Endometrial microvascular endothelial cells (primary cell): ENCODE measurements around the gene FUT6. TPM values are rescaled to one million over a fixed set of nuclear protein-coding genes. Genes with fewer than 3 reads are reported as not detected.

Experiments used
- in situ Hi-C: cut with HindIII; loops from 2 replicates; pipeline ENCODE4 v1.10.0; 2017; ENCODE audit warnings: low sequenced_read_pairs, low pct_unique_long_range_greater_than_20kb; ENCODE audit errors: inconsistent ontology term
- total RNA-seq: library from RNA; depleted of rRNA; stranded (reverse); fragments of >200 nt; gene quantifications from one replicate; pipeline ENCODE4 v1.2.3, GENCODE V29; 2015; ENCODE audit errors: inconsistent ontology term

The FUT6 gene
- total RNA-seq, 1 donor from 2014 or later: not detected

GRCh38 chr19:5814123-5814851 lies 25.2 kb downstream of the FUT6 start:
- in situ Hi-C loops: no loop called here

DNA sequence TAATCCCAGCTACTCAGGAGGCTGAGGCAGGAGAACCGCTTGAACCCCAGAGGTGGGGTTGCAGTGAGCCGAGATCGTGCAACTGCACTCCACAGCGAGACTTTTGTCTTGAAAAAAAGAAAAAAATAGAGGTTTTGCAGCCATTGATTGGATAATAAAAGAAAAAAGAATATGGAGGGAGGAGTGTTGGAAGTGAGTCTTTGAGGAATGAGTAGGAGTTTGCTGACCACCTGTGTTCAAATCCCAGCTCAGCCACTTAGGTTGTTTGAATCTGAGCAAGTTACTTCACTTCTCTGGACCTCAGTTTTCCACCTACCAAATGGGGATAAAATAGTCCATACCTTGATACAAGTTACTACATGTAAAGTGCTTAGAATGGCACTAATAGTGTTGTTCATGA lies 28.4 kb downstream of the FUT6 start:
- in situ Hi-C loops: no loop called here

DNA sequence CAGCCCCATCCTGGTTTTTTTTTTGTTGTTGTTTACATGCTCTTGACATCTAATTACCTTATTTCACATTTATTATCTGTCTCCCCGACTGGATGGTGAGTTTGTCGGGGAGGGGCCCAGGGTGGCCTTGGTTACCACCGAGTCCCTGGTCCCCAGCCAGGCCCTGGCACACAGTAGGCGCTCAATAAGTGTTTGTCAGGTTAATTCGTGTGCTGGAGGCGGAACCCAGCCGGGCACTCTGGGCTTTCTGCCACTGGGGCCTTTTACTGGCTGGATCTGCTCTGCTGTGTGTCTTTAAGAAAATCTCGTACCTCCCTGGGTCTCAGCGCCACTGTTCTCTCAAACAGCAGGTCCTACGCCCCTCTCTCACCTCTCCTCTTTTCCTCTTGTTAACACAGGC lies 30.0 kb downstream of the FUT6 start:
- in situ Hi-C loops: no loop called here

DNA sequence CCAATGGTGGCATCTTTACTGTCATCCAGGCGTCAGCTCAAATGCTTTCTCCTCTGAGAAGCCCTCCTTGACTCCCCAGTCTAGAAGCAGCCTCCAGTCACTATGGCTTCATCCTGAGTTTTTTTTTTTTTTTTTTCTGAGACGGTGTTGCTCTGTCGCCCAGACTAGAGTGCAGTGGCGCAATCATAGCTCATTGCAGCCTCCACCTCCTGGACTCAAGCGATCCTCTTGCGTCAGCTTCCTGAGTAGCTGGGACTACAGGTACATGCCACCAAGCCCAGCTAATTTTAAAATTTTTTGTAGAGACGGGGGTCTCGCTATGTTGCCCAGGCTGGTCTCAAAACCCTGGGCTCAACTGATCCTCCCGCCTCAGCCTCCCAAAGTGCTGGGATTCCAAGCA lies 30.4 kb downstream of the FUT6 start:
- in situ Hi-C loops: no loop called here

DNA sequence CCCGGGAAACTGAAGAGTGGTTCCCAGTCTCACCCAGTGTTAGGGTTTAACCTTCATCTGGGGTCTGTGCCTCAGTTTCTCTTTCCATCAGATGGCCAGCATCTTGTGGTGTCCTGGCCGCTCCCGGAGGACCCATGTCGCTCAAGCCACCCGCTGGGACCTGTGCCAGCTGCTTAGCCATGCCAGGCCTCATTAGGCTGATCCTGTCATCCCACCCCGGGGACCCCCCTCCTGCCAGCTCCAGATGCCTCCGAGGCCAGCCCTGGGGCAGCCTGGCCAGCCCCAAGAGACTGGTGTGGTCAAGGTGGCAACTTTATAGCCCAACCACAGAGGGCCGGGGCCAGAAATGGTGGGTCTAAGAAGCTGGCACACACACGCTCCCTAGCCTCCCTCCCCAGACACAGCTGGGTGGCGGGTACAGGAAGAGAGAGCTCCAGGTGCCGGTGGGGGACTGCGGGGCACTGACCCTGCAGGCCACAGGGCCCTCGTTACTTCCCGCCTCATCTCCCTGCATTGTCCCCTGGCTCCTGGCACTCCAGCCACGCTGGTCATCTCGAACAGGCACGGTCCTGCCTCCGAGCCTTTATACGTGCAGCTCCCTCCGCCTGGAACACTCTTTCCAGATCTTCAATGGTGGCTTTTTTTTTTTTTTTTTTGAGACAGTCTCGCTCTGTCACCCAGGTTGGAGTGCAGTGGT lies 31.2 kb downstream of the FUT6 start:
- in situ Hi-C loops: no loop called here

GRCh38 chr19:5806905-5807304 lies 32.6 kb downstream of the FUT6 start:
- in situ Hi-C loops: no loop called here

- in situ Hi-C loops: no loop called here
Observed at GRCh38 chr19:5806133-5806489, 33.4 kb downstream of the FUT6 start.

- in situ Hi-C loops: no loop called here
Observed at GRCh38 chr19:5805462-5806132, 33.9 kb downstream of the FUT6 start.

DNA sequence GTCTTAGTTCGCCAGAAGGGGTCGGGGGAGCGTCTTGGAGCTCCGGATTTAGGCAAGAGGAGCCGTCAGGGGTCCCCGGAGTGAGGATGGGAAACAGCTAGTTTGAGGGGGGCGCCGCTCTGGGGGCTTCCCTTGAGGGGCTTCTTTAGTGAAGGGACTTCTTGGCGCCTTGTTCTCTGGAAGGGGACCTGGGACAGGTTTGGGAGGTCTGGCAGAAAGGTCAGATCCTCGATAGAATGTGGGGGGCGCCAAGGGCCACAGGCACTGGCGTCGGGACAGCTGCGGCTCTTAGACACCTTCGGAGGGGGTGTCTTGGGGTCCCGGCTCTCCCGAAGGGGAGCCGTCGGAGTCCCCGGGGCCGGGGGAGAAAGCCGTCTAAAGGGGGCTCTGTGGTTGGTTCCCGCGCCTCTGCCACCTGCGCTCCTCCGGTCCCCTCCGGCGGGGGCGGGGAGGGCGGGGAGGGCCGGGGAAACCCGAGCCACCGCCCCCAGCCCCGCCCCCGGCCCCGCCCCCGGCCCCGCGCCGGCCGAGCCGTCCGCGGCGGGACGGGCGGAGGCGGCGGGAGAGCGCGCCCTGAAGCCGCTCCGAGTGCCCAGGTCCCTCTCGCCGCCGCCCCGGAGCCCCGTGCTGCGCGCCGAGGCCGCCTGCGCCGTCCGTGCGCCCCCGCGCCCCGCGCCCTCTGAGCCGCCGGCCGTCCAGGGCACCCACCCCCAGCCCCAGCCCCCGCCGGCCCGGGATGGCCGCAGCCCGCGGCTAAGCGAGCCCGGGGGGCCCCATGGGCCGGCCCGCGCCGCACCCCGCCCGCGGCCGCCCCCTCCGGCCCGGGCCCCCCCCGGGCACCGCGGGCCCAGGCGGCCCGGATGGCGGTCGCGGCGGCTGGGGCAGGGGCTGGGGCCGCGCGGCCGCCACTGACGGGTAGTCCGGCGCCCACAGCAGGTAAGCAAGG lies 34.7 kb downstream of the FUT6 start, which contains the start of gene NRTN:
TSS of gene NRTN (plus strand) at position 552 of the 946 bp plus-strand sequence. CDS start 19,099 bp downstream, outside the sequence.
- in situ Hi-C loops: no loop called here

DNA sequence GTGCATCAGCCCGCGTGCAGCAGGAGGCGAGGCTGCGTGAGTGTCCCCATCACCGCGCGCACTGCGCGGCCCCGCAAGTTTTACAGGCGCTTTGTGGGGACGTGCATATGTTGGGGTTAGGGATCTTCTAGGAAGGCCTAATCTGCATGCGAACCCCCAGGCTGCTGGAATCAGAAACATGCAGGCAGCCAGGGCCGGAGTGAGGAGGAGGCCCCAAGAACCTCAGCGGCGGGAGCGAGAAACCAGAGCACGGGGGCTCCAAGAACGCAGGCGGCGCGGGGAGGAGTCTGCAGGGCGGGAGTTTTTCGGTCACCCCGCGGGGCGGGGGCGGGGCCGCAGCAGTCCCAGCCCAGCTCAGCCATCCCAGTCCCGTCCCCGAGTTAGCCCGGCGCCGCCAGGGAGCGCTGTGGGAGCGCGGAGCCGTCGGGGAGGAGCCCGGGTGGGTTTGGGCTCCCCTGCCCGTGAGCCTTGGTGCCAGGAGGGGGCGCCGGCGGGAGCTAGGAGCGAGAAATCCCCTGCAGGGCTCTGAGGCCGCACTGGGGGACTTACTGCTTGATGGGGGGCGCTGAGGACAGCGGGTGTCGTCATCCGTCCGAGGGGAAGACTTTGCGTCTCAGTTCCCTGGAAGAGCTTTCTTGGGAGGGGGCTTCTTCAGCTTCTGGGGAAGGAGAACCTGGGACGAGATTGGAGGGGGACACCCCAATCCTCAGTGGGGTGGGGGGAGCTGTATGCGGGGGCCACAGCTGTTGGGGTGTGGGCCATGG lies 35.6 kb downstream of the FUT6 start:
- in situ Hi-C loops: no loop called here

GRCh38 chr19:5803441-5803751 lies 36.1 kb downstream of the FUT6 start:
- in situ Hi-C loops: no loop called here

DNA sequence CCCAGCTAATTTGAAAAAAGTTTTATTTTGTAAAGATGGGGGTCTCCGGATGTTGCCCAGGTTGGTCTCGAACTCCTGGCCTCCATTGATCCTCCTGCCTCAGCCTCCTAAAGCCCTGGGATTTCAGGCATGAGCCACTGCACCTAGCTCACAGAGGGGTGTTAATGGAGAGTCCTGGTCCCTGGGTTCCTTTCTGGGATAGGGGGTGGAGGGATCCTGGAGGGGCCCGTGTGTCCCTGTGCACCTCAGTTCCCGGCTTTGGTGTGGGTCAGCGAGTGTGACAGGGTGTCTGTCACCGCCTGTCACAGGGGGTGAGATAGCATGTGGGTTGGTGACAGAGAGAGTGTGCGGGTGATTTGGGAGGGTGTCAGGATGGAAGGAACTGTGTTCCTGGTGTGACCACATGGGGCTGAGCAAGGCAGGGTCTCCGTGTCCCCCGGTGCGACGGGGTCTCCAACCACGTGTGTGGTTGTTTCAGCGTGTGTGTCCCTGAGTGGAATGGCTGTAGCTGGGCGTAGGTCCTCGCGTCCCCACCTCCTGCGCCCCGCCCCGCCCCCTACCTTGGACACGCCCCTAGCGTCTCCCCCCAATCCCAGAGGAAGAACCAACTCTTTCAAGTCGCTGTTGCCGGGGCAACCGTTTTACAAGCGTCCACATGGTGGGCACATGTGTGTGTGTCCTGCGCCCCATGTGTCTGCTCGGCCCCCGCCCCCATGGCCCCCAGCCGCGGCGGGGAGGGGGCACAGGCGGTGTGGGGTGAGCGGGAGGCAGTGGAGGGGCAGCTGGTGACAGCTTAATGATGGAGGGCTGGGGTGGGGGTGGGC lies 37.5 kb downstream of the FUT6 start:
- in situ Hi-C loops: no loop called here

GRCh38 chr19:5800361-5801270 lies 38.9 kb downstream of the FUT6 start:
- in situ Hi-C loops: no loop called here

DNA sequence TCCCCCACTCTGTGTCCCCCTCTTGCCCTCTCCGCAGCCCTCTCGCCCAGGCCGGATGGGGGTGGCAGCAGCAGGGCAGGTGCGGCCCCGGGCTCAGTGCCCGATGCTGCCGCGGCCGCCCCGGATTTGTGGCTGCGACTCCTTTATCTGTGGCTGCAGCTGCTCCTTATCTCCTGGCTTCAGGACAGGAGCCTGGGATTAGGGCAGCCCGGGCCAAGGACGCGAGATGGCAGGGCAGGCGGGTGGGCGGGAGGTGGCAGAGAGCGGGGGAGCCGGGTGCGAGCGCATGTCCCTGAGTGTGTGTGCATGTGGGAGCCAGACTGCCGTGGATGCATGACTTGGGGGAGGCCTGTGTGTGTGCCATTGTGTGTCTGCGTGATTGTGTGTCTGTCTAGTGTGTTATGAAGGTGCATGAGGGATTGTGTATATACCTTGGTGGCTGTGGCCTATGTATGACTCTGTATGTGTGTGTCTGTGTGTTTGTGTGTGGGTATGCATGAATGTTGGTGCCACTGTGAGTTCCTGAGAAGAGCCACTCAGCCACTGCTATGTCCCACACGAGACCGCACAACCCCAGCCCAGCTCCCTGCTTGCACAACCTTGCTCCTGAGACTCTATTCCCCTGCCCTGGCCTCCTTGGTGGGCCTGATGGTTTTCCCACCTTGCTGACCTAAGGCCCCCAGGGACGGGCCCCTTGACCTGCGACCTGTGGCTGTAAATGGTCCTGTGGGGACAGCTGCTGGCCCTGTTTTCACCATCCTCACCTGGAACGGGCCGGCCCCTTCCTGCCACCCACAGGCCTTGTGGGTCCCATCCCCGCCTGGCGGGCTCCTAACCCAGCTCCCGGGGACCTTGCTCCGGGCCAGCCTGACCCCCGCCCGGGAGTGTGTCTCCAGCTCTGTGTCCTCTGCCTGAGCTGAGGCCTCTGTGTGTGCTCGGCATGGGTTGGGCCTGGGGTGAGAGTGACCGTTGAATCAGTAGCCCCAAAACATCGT lies 40.0 kb downstream of the FUT6 start:
- in situ Hi-C loops: no loop called here

DNA sequence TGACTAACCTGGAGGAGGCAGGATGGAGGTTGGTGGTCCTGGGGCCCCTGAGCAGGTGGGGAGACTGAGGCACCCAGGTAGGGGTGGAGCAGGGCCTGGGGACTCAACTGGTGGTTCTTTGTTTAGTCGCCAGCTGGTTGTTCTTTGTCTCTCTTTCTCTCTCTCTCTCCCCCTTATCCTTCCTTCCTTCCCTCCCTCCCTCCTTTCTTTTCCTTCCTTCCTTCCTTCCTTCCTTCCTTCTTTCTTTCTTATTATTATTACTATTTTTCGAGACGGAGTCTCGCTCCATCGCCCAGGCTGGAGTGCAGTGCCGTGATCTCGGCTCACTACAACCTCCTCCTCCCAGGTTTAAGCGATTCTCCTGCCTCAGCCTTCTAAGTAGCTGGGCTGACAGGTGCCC lies 41.3 kb downstream of the FUT6 start:
- in situ Hi-C loops: no loop called here
